NCI-H226 (cell line): ENCODE measurements around the gene PRMT7.

Experiments
- DNase-seq: peaks from one replicate; pipeline ENCODE4 v3.0.0-alpha.2; 2015

PRMT7 gene

GRCh38 chr16:68310774-68311511, at the start of gene PRMT7, which contains the start of gene SLC7A6OS:
Gene PRMT7, plus strand, starts transcription at chr16:68311019. Its CDS starts 4,961 bp downstream, at chr16:68315980.
Gene SLC7A6OS, minus strand, starts transcription at chr16:68310946. Its CDS starts 20 bp downstream, at chr16:68310926.
- peak; percentile 87 for DNase-seq

DNA sequence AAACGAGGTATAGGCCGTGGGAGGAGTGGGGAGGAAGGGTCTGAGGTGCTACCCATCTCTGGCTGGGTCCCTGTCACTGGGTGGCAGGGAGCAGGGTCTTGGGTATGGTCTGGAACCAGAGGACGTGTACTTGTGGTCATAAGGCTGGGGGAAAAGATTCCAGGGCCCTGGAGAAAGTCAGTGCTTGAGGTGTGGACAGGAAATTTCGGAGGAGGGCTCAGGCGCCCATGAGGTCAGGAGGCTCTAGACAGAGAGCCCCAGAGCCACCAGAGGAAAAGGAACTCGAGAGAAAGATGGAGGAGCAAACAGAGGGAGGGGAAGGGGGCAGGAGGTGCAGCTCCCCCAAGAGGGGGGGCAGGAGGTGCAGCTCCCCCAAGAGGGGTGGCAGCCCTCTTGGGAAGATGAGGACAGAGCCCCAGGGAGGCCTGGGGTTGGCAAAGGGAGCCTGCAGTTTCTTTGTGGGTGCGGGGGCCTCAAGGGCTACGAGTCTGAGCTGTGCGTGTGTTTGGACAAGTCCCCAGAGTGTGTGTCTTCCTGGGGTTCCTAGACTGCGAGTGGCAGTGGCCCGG, 47.2 kb upstream of the PRMT7 start:
- DNase-seq: no peak

- peak; percentile 80 for DNase-seq
These were observed 46.4 kb upstream of the PRMT7 start, which contains the start of gene SLC7A6 for GRCh38 chr16:68264128-68265077. Gene SLC7A6, plus strand, starts transcription at chr16:68264526. Its CDS starts 10,201 bp downstream, at chr16:68274727.

DNA sequence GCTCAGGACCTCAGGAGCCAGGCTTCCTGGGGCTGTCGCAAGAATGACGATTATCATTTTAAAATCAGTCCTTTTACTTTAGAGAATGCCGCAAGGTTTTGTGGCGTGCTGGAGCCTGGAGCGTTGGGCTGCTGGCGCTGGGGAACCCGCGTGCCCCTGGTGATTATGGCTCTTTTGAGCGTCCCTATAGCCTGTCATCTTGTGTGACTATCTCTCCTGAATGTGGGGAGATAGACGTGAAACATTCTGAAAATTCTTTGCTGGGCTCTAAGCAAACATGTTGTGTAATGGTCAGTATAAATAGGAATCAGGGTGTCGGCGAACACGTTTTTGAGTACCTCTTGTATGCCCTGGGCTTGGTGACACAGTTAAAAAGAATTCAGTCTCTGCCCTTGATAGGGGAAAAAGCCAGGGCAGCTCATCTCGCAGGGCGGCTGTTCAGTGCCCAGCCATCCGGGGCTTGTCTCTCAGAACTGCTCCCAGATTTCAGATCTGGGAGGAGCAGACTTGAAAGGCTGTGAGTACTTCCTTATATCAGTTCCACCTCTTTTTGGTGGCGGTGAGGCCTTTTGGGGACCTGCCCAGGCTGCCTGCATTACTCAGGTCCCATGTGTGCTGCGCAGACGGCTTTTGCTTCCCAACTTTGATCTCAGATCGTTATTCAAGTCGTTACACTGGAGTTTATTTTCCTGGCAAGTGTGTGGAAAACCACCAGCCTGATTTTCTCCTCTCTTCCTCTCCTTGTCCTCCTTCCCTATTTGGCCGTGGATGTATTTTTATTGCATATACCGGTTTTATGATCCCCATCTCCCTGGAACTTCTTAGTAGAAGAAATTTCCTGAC, 45.5 kb upstream of the PRMT7 start:
- DNase-seq: peak; percentile 80

- no peak for DNase-seq
These were observed 43.0 kb upstream of the PRMT7 start for GRCh38 chr16:68267612-68268405.

DNA sequence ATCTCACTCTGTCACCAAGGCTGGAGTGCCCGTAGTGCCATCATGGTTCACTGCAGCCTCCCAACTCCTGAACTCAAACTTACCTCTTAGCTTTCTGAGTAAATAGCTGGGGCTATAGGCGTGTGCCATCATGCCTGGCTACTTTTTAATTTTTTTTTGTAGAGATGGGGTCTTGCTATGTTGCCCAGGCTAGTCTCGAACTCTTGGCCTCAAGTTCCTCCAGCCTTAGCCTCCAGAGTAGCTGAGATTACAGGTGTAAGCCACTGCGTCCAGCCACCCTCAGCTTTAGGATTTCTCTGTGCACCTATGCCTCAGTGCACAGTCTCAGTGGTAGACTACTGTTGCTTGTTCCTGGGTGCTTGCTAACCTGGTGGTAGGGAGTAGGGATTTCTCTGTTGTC, 41.0 kb upstream of the PRMT7 start:
- DNase-seq: no peak

- DNase-seq: no peak
These were observed 40.5 kb upstream of the PRMT7 start for GRCh38 chr16:68270353-68270752.

- no peak for DNase-seq
These were observed 38.2 kb upstream of the PRMT7 start for GRCh38 chr16:68272507-68273209.

DNA sequence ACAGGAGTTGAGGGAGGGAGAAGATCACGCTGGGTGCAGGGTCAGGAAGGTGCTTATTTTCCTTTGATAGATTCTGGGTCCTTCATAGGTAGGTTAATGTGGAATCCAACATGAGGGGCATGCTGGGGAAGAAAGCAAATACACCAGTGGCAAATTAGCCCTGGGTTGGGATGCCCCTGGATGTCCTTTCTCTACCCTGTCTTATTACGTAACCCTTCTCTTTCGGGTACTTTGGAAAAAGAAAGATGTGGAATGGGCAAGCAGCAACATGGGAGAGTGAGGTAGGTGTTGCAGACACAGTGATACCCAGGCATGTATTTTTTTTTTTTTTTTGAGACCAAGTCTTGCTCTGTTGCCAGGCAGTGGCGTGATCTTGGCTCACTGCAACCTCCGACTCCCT, 37.4 kb upstream of the PRMT7 start:
- no peak for DNase-seq

GRCh38 chr16:68273896-68274295, 36.9 kb upstream of the PRMT7 start:
- no peak for DNase-seq

- no peak for DNase-seq
These were observed 36.4 kb upstream of the PRMT7 start for GRCh38 chr16:68274441-68274840.

DNA sequence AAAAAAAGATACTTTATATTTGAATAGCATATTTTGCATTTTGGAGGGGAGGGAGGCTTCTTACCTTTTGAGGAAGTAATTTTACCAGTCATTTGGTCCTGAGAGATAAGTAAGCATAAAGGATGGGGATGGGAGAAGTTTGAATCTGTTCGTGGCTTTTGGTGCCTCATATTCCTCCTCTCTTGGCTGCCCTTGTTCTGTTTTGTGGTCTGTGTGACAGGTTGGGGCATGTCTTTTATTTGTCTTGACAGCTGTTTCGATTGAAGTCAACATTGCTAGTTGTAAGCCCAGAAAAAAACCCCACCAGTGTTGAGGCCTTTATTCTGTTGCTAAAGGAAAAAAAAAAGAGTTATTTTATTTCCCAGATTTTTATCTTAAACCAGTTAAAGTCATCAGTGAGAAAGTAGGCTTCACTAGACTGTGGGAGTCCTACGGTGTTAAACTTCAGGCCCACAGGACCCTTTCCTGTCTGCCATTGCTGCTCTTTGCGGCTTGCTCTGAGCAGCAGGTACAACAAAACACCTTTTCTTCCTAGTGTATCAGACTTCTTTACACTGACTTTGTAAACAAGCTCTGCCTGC, 35.1 kb upstream of the PRMT7 start:
- no peak for DNase-seq

DNA sequence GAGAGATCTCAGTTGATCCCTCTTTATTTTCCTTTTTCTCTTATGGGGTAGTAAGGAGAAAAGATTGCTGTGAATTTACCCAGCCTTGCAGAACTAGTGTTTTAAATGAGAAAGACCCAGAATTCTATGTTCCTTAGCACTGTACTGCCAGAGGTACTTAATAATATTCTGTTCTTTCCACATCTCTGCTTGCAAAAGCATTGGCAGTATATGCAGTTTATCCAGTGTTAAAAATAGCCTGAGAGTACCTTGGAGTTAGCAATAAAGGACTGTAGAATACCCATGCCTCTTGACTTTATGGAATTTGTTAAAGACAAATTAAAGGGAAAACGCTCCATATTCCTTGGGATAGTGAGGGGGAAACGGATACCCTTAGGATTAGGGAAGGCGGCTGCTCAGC, 34.6 kb upstream of the PRMT7 start:
- no peak for DNase-seq

DNA sequence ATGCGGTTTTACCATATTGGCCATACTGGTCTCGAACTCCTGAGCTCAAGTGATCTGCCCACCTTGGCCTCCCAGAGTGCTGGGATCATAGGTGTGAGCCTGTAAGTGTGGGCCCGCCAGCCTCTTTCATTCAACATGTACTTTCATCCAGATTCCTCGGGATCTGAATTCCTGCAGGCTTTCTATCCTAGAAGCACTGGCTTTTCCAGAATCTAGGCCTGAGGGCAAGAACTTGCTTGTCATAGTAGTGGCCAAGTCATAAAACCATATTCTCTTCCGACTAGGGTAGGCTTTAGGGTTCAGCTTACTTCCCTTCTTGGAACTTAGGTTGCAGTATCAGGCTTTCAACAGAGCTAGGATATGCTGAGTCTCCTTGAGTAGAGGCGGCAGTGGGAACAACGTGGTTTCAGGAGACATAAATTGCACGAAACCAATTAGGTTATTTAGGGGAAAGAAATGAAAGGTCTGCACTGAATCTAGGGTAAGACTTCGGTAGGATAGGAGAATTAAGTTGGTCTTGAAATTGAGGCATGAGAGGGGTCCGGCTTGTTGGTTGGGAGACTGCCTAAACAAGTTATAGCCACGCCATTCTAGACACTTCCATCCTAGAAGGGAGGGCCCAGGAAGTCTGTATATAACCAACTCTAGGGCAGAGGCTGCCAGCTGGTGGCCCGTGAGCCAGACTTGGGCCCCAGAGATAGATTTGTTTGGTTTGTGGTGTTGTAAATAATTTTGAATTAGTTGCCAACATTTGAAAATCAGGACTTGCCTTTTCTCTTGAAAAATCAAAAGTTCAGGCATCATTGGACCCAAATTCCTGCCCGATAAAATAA, 30.9 kb upstream of the PRMT7 start:
- DNase-seq: no peak

DNA sequence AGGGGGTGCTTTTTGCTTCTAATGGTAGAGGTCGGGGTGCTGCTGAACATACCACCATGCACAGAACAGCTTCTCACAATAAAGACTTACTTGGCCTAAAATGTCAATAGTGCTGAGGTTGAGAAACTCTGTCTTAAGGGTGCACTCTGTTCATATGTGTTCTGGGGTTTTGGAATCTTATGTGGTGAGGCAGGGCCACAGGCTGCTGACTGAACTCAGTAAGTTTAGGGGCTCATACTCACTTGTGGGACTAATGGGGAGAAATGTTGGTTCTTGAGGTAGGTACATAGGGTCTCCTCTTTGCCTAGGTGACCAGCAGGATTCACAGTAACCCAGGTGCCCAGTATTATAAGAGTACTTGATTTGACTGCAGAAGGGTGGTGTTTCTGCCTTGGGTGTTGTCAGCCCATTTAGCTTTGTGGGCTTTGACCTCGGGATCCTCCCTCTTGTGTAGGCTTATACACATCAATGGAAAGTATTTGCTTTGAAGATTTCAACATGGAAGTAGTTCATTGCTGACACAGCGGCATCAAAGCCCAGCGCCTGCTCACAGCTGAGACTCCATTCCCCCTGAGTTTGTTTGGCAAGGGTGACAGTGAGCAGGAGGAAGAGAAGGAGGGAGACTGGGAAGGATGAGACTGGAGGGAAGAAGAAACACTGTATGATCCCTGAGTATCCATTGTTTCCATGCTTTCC, 29.3 kb upstream of the PRMT7 start:
- no peak for DNase-seq

GRCh38 chr16:68282064-68282452, 28.8 kb upstream of the PRMT7 start:
- DNase-seq: no peak

GRCh38 chr16:68283346-68283745, 27.5 kb upstream of the PRMT7 start:
- DNase-seq: no peak

DNA sequence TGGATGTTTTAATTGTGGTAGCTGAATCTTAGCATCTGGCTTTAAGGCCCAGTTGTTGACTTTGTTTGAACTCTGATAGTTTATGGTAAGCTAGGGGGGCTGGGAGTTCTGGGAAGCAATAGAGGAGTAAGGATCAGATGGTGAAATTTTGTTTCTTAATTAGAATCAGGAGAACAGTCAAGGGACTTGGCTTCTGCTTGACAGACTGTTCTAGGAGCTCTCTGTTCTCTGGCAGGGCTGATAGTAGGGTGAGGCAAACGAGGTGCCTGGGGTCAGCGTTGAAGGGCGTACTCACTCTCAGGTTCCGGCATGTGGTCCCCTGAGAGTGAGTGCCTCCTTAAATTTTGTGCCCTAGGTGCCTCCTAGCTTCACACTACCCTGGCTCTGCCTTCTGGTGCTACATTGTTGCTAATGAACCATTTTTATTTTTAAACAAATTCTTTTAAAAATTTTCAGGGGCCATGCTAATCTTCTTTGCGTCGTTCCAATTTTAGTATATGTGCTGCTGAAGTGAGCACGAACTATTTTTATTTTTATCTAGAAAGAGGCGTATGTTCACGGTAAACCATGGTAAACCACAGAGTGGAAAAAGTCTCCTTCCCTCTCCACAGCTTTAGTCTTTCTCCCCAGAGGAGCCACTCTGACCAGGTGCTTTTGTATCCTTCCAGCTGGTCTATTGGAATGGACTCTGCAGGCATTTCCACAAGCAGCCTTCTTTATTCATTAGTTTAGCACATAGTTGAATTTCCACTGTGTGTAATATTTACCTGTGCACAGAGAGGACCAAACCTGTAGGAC, 26.8 kb upstream of the PRMT7 start:
- DNase-seq: no peak
